NOMO-1 (cell line): ENCODE data around the gene ARHGEF28.

Source experiments
- DNase-seq, 2 experiments: peaks; one replicate each; lab custom pipeline; 2025; ENCODE audit not compliant: unreplicated experiment in 2 of 2; lab: John Stamatoyannopoulos, UW

The ARHGEF28 gene

DNA sequence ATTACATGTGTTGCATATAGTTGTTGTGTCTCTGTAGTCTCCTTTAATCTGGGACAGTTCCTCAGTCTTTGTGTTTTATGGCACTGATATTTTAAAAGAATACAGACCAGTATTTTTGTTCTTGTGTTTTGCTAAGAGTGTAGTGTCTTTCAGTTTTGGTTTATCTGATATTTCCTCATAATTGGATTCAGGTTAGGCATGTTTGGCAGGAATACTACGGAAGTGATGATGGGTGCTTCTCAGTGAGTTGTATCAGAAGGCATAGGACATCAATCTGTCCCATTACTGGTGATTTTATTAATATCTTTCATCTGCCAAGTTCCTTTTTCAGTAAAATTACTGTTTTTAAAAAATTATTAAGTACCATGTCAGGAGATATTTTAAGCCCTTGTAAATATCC lies 212.9 kb downstream of the ARHGEF28 start:
- DNase-seq: no peak

DNA sequence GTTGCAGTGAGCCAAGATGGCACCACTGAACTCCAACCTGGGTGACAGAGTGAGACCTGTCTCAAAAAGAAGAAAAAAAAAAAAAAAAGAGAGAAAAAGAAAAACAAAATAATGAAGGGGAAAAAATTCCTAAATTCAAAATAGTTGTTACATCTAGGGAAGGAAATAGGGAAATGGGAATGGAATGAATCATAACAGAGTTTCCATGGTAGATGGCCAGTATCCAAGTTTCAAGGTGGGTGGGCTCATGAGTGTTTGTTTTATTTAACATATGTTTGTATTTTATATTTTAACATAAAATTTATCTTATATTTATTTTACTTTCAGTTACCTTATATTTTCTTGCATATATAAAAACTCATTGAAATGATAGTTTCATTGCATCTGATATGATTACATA lies 215.6 kb downstream of the ARHGEF28 start:
- DNase-seq: no peak

DNA sequence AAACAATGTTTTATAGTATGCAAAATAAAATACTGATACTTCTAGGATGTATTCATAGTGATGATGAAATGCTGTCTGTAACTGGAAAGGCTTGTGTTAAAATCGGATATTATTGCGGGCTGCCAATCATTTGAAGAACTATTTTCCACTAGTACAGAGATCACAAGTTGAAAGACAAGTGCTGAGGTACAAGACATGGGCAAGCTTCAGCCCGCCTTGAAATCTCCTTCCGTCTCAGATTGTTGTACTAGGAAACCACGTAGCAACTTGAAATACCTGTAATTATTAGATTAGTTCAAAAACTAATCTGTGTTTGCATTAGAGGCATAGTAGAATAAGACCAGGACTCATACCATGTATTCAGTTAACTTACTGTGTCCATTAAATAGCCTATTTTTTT lies 218.2 kb downstream of the ARHGEF28 start:
- DNase-seq: no peak

DNA sequence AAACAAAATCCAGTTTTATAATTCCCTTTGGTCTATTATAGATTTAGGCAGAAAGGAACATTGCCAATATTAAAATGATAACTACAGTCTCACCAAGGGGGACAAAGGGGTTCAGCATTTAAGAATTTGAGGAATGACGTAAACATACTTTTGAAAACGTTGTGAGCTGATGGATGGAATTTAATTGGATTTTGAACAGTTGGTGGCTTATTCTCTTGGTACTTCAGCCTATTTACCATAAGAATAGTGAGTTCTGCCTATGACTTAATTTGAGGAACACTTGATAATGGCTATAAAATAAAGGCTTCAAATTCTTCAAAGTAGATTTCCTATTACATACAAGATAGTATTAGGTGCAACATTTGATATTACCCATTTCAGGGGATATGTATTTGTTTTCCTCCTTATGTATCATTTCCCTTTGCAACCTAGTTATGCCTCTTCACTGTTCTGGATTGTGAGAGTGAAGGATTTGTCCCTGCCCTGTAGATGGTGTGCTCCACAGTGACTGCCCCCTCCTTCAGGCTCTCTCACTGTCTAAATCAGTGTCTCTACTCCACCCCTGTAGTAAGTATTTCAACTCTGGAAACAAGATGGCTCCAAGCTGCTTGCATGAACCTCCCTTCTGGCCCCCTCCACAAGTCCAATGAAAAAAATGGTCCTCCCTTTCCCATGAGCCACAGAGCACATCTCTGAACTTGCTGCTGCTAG lies 225.6 kb downstream of the ARHGEF28 start:
- DNase-seq: no peak

DNA sequence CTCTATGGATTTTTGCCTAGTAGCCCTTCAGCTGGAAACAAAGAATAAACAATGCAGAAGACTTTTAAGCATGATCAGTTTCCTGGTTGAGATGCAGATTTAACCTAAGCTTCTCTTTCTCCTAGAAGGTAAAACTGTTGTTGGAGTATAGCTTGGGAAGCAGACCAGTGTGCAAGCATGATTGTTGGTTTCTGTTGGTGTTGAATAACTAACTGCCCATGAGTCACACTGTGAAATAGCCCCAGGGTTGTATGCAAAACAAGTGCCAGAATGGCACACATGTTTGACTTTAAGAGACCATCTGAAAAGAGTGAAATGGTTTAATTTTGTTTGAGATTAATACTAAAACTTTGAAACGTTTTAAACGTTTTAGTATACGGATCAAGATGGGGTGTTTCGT lies 227.1 kb downstream of the ARHGEF28 start:
- peak; percentile 11 to 60 for DNase-seq

DNA sequence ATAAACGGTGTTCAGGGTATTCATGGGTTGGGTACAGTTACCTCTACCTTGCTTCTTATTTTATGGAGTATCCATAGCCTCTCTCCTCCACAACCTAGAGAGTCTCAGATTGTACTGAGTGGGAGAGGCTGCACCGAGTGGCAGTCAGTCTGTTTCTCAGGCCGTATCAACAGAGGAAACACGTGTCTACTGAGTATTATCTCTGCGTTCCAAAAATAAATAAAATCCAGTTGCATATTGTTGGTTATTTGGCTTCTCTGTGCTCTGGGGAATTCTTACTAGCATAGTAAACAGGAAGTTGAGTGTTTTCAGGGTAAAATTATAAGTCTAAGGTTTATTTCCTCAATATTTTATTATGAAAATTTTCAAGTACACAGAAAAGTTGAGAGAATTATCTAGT lies 231.0 kb downstream of the ARHGEF28 start:
- no peak for DNase-seq

DNA sequence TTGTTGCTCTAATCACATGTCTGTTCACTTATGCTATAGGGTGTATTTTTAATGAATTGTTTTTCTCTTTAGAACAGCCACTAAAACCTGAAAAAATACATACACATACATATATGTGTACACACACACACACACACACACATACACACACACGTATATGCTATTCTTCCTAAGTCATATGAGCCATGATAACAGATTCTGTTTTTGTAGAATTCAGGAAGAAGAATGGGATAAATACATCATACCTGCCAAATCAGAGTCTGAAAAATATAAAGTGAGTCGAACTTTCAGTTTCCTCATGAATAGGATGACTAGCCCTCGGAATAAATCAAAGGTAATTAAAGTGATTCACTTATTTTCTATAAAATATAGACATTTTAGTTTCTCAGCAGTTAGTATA lies 231.4 kb downstream of the ARHGEF28 start:
- DNase-seq: no peak

DNA sequence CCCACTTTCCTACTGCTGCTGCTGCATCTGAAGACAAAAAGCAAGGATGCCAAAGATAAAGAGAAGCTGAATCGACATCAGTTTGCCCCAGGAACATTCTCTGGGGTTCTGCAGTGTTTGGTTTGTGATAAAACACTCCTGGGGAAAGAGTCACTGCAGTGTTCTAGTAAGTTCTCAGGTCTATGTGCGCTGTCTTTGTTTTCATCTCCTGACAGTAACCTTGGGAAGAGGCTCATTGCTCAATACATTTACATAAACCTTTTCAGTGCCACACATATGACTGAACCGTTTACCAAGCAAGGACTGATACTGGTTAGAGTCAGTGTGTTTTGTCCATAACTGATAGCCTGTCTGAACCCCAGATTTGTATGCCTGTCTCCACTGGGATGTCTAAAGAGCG lies 232.1 kb downstream of the ARHGEF28 start:
- no peak for DNase-seq

DNA sequence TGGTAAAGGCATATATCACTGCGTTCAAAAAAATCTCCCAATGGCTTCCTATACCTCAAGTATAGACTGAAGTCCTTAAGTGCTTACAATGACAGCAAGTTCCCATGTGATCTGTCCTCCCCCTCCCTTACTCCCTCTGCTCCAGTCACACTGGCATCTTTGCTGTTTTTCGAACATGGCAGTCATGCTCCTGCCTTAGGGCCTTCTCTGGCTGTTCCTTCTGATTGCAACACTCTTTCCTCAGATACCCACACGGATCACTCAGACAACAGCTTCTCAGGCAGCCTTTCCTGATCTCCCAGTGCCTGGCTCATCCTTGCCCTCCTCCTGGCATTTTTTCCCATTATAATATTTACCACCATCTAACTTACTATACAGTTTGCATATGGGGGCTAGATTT lies 232.8 kb downstream of the ARHGEF28 start:
- no peak for DNase-seq

DNA sequence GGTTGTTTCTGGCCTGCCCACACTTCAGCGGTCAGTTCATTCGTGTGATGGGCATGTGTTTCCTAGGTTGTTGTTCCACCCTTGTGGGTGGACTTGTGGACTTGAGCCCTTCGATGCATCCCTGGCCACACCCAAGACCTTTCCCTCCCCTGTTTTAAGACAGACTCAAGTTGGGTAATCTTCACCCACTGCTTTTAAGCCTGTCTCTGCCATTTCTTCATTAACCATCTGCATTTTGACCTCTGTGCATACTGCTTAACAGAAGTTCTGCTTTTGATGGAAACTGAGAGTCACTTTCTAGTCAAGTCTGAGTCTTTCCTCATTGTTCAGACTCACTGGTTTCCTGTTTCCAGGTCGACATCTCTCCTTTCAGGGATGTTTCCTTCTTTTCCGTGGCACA lies 233.7 kb downstream of the ARHGEF28 start:
- peak; percentile 86 to 98 for DNase-seq

DNA sequence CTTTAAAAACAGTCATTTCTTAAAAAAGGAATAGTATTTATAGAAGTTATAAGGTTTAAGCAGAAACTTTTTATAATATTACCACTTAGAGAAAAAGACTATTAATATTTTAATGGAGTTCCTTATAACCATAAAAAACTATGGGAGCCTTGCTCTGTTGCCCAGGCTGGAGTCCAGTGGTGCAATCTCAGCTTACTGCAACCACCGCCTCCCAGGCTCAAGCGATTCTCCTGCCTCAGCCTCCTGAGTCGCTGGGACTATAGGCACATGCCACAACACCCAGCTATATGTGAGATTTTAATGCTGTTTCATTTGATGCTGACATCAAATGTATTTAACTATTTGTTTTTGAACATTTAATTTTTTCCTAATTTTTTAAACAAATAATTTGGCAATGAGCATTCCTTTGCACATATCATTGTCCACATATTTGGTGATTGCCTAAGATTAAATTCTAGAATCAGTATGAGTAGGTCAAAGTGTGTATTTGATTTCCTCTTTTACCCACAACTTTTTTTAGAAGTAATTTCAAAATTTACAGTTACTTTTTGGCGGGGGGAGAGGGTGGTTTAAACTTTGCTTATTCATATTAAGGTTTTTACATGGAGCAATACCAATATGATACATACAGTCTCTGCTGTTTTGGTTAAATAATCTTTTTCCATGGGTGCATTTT lies 235.5 kb downstream of the ARHGEF28 start:
- peak; percentile 62 to 87 for DNase-seq

DNA sequence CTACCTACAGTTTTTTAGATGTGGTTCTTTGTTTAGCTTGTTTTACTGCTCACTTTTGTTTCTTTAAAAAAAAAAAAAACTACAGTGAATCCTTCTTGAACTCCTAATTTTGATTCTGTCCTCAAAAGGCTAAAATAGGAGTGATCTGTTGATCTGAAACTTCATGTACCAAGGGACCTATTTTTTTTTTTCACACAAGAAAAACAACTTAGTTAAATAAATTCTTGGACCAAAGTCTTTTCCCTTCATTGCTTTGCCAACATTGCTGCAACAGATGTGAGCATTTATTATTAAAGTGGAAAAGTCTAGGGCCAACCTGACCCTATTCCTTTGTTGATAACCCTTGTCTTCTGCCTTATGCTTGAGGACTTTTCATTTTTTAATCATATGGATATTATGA lies 236.8 kb downstream of the ARHGEF28 start:
- DNase-seq: no peak

DNA sequence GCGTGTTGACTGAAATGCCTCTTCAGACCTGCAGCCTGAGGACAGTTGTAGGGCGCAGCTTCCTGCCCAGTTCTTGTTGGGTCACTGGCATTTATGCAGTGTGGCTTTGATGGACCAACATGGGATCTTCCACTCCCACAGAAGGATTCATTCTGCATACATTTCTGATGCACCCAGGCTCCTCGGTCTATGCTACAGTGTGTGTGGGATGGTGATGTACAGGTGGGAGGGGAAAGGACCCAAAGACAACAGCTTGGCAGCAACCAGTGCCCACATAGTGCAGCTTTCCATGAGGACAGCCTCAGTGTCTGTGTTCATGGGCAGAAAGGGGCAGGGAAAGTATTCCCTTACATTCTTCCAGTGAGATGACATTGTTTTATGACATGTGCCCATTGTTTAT lies 237.9 kb downstream of the ARHGEF28 start:
- no peak for DNase-seq

DNA sequence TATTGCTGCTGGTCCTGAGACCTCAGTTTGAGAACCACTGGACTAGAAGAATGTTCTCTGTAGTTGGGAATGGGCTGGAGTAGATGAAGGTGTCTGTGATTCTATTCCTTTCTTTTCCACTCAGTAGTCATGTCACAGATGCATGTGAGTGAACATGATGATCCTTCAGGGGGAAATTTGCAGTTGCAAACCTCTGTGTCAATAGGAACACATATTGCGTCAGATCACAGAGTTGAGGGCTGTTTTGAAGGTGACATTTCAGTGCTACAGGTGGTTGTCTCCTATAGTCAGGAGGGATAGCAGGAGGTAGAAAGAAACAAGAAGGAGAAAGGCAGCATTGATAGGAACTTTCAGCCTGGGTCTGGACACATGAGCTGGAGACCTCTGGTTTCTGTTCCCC lies 239.3 kb downstream of the ARHGEF28 start:
- DNase-seq: peak in 1 of 2 experiments; percentile 17

DNA sequence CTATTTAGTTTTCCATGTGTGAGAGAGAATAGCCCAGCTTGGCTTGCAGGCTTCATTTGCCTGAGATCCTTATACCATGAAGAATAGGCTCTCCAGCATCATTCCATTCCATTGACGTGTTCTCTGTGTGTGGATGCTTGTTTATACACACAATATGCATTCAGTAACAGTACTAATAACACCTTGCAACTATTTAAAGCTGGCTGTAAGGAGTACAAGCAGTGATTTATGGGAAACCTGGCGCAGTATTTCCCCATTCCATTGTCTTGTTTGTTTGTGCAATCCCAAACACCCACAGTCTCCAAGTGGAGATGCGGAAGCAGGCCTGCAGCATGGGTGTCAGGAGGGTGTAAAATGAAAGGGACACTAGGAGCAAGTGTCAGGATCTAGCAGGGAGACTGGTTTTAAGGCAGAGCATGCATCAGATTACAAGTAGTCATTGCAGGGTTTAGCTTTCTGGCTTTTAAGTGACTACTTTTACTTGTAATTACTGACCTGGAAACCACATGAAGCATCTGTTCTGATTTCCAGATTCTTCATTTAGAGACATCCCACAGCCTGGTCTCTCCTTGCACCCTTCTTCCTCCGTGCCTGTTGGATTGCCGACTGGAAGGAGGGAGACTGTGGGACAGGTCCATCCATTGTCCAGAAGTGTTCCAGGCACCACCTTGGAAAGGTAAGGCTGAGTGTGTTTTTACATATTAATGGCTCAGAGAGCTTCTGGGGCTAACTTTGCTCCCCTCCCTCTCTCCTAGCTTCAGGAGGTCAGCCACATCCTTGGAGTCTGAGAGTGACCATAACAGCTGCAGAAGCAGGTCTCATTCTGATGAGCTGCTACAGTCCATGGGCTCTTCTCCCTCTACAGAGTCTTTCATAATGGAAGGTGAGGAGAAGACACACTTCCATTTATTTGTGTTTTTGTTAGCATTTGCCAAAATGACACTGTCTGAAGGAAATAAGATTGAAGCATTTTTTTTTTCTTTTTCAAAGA lies 241.6 kb downstream of the ARHGEF28 start:
- no peak for DNase-seq

DNA sequence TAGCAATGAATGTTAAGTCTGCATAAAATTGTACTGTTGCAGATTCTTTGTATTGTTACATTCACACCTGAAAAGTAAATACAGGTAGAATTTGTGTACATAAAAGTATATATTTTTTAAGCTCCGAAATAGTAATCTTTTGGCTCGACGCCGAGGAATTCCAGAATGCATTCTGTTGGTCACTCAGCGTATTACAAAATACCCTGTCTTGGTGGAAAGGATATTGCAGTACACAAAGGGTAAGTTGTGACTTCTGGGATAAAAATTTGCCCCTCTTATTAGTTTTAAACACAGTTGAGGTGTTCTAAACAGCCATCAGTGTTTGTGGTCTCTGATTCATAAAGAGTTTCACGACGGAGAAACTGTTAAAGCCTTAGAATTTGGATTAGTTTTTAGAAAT lies 257.6 kb downstream of the ARHGEF28 start:
- DNase-seq: no peak

DNA sequence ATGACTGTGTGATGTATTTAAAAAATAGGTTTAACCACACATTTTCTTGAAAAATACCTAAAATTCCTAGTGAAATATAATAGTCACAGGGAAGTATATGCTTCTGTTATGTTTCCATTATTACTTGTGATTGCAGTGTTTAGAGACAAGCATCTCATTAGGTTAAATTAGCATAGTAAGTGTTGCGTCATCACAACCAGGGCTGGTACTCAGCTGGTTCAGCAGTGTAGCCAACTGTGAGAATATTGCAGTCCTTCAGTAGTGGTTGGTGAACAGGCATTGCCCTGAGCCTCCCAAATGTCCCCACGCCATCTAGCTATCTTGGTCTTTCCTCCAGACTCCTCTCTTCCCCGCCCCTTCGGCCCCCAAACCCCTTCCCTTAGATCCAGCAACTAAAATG lies 261.7 kb downstream of the ARHGEF28 start:
- no peak for DNase-seq

DNA sequence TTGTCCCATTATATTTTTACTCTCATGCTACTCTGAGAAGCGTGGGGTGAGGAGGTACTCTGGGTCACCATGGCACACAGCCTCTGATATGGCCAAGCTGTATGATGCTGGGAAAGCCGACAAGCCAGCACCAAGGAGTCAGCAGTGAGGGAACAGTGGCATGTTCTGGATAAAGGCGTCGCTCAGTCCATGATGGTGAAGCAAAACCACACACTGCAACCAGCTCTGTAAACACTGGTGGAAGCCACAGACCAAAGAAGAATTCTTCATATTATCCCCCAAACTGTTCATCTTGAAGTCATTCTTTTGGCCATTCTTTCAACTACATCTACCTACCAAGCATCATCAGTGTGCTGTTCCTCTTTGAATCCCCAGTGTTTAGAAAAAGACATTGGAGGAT lies 264.6 kb downstream of the ARHGEF28 start:
- DNase-seq: no peak

DNA sequence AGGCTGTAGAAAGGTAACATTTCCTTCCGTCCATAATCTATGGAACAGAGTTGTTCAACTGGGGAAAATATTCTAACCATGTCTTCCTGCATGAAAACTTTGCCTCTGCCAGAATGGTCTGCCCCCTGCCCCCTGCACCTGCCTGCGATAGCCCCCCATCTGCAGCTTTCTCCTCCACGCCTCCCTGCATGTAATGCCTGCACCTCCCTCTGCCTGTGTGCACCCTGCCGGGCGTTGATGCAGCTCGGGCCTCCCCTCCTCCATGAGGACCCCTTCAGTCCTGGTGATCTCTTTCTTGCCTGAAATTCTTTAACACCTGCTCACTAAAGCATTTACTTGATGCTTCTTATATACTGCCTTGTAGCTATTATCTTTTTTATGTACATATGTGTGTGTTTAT lies 266.2 kb downstream of the ARHGEF28 start:
- DNase-seq: no peak

DNA sequence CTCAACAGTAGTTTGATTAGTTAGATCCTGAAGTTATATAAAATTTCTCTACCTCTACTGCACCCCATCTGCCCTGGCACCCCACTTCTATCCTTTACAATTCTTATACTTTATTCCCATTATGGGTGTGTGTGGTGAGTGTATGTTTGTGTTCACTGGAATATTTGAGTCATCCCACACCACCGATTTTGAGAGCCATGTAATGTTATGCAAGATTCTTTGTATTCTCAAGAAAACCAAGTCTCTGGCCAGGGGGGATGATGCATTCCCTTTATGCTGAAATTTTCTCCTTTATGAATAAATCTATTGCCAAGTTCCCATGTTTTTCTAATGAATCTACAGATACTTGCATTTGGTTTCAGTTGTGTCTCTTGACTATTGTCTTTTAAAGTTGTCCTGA lies 266.8 kb downstream of the ARHGEF28 start:
- DNase-seq: no peak

DNA sequence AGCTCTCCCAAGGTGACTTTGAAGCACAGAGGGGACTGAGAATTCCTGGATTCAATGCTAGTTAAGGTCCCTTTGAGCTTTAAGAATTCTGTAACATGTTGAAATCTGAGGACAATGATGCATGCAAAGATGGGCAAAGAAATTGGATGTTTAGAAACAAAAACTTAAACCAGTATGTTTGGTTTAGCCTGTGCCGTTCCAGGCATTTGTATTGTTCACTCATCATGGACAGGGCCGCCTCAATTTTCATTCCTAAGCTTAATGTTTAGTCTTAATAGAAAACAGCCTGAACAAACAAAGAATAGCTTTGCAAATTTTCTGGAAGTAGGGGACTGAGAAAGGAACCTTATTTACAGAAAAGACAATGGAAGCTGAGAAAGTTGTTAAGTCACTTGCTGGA lies 267.8 kb downstream of the ARHGEF28 start:
- DNase-seq: no peak
